Measurements from ENCODE around the gene HOXA10.
A peak's percentile ranks its signal among the peaks of the same experiment; 100 is the strongest.

Gene HOXA10

GRCh38 chr7:27166531-27167505 lies 7.3 kb downstream of the HOXA10 start:
- FAIRE-seq = no peak
- TF ChIP-seq TAF1 (IDR thresholded peaks at IDR 0.05; ENCODE audit: borderline replicate concordance, low read depth, low read length) (no peak), POLR2A (IDR thresholded peaks at IDR 0.05; ENCODE audit: low read depth, low read length) (no peak), POLR2AphosphoS5 (IDR thresholded peaks at IDR 0.05; ENCODE audit: low read depth, low read length) (no peak)
- no peak for DNase-seq (ENCODE audit: insufficient read length)

- DNase-seq (ENCODE audit: insufficient read length) (no peak), FAIRE-seq (no peak)
- TF ChIP-seq TAF1 (IDR thresholded peaks at IDR 0.05; ENCODE audit: borderline replicate concordance, low read depth, low read length) (no peak), POLR2AphosphoS5 (IDR thresholded peaks at IDR 0.05; ENCODE audit: low read depth, low read length) (no peak), POLR2A (IDR thresholded peaks at IDR 0.05; ENCODE audit: low read depth, low read length) (no peak)
Observed at GRCh38 chr7:27165996-27166530, 8.1 kb downstream of the HOXA10 start.

DNA sequence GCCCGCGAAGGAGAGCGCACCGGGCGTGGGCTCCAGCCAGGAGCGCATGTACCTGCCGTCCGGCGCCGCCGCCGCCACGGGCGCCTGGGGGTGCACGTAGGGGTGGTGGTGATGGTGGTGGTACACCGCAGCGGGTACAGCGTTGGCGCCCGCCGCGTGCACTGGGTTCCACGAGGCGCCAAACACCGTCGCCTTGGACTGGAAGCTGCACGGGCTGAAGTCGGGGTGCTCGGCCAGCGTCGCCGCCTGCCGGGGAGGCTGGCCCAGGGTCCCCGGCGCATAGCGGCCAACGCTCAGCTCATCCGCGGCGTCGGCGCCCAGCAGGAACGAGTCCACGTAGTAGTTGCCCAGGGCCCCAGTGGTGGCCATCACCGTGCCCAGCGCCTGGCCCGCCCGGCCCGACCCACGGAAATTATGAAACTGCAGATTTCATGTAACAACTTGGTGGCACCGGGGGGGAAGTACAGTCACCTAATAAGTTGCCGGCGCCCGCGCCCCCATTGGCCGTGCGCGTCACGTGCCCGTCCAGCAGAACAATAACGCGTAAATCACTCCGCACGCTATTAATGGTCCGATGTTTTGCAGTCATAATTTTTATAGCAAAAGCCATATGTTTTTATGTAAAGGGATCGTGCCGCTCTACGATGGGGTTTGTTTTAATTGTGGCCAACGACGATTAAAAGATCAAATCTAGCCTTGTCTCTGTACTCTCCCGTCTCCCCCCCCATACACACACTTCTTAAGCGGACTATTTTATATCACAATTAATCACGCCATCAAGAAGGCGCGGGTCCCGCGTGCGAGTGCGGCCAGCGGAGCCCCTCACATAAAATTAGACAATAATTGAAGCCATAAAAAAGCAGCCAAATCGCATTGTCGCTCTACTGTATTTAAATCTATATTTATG lies 8.8 kb downstream of the HOXA10 start, which contains the start of gene HOXA9:
HOXA9 (minus strand) TSS at position 449 of the 907 bp plus-strand sequence; CDS start at position 369, 80 bp downstream.
- FAIRE-seq (no peak), DNase-seq (ENCODE audit: insufficient read length) (no peak)
- 0 out of 2 replicates have a peak, but pooled peaks have one; percentile 19 for TF ChIP-seq TAF1 (IDR thresholded peaks at IDR 0.05; ENCODE audit: borderline replicate concordance, low read depth, low read length)
- peak; percentile 57; the same call in 1 of the 2 replicates for TF ChIP-seq POLR2A (IDR thresholded peaks at IDR 0.05; ENCODE audit: low read depth, low read length)
- no peak for TF ChIP-seq POLR2AphosphoS5 (IDR thresholded peaks at IDR 0.05; ENCODE audit: low read depth, low read length)

DNA sequence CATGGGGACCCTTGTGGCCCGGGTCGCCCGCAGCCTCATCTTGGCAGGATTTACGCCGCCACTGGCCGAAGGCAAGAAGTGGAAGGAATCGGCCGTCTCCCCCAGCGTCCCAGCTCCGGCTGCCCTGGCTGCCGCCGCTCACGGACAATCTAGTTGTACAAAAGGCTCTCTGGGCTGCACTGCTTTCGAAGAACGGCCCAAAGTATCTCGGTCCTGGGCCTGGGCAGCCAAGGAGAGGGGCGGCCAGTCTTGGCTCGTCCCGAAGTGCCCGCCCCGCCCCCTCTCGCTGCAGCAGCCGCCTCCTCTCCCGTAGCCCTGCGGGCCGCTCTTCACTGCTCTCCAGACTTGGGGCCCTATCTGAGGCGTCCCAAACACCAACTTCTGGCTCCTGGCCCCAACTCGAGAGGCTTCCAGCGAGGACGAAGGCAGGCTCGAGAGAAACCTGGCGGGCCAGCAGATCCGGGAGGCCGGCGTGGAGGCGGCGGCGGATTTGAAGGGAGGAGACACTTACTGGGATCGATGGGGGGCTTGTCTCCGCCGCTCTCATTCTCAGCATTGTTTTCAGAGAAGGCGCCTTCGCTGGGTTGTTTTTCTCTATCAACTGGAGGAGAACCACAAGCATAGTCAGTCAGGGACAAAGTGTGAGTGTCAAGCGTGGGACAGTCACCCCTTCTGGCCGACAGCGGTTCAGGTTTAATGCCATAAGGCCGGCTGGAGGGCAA lies 9.6 kb downstream of the HOXA10 start:
- TF ChIP-seq TAF1 (IDR thresholded peaks at IDR 0.05; ENCODE audit: borderline replicate concordance, low read depth, low read length) (no peak), POLR2AphosphoS5 (IDR thresholded peaks at IDR 0.05; ENCODE audit: low read depth, low read length) (no peak), POLR2A (IDR thresholded peaks at IDR 0.05; ENCODE audit: low read depth, low read length) (no peak)
- FAIRE-seq (no peak), DNase-seq (ENCODE audit: insufficient read length) (no peak)

DNA sequence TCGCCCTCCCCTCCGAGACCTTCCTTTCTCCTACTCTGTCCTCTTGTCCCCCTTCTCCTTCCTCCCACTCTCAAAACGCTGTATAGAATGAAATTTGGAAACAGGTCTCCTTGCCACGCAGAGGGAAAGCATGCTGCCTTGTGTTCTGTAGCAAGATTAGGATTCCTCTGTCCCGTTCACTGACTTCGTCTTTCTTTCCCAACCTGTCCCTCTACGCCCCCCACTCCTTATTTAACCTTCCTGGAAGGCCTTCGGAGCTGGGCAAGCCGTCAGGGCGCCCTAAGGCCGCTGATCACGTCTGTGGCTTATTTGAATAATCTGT lies 10.1 kb downstream of the HOXA10 start:
- TF ChIP-seq POLR2AphosphoS5 (IDR thresholded peaks at IDR 0.05; ENCODE audit: low read depth, low read length) (no peak), POLR2A (IDR thresholded peaks at IDR 0.05; ENCODE audit: low read depth, low read length) (no peak), TAF1 (IDR thresholded peaks at IDR 0.05; ENCODE audit: borderline replicate concordance, low read depth, low read length) (no peak)
- FAIRE-seq (no peak), DNase-seq (ENCODE audit: insufficient read length) (no peak)

GRCh38 chr7:27163288-27164044 lies 10.7 kb downstream of the HOXA10 start:
- DNase-seq (ENCODE audit: insufficient read length) (no peak), FAIRE-seq (no peak)
- TF ChIP-seq TAF1 (IDR thresholded peaks at IDR 0.05; ENCODE audit: borderline replicate concordance, low read depth, low read length) = no peak
- TF ChIP-seq POLR2A (IDR thresholded peaks at IDR 0.05; ENCODE audit: low read depth, low read length) = no peak
- no peak for TF ChIP-seq POLR2AphosphoS5 (IDR thresholded peaks at IDR 0.05; ENCODE audit: low read depth, low read length)

- TF ChIP-seq TAF1 (IDR thresholded peaks at IDR 0.05; ENCODE audit: borderline replicate concordance, low read depth, low read length) = no peak
- TF ChIP-seq POLR2A (IDR thresholded peaks at IDR 0.05; ENCODE audit: low read depth, low read length) = no peak
- no peak for TF ChIP-seq POLR2AphosphoS5 (IDR thresholded peaks at IDR 0.05; ENCODE audit: low read depth, low read length)
- no peak for FAIRE-seq
- DNase-seq (ENCODE audit: insufficient read length) = no peak
Observed at GRCh38 chr7:27162561-27163287, 11.4 kb downstream of the HOXA10 start.

- DNase-seq (ENCODE audit: insufficient read length) (no peak), FAIRE-seq (no peak)
- no peak for TF ChIP-seq TAF1 (IDR thresholded peaks at IDR 0.05; ENCODE audit: borderline replicate concordance, low read depth, low read length)
- no peak for TF ChIP-seq POLR2AphosphoS5 (IDR thresholded peaks at IDR 0.05; ENCODE audit: low read depth, low read length)
- no peak for TF ChIP-seq POLR2A (IDR thresholded peaks at IDR 0.05; ENCODE audit: low read depth, low read length)
Observed at GRCh38 chr7:27161721-27162560, 12.2 kb downstream of the HOXA10 start.

Data from GM12892 (cell line).